GM18517 (cell line): ENCODE results near the gene DIAPH2.

Experiments
- ATAC-seq: cut with Tn5 transposase; IDR thresholded peaks from one replicate; pipeline ENCODE4 v1.9.1; 2021; ENCODE audit warnings: mild to moderate bottlenecking, moderate library complexity; ENCODE audit not compliant: unreplicated experiment

DIAPH2 gene

GRCh38 chrX:97628326-97628725 lies 943.7 kb downstream of the DIAPH2 start:
- ATAC-seq, result no peak

GRCh38 chrX:97628807-97629596 lies 944.4 kb downstream of the DIAPH2 start:
- no peak for ATAC-seq

GRCh38 chrX:97629597-97629985 lies 944.9 kb downstream of the DIAPH2 start:
- ATAC-seq, result no peak

DNA sequence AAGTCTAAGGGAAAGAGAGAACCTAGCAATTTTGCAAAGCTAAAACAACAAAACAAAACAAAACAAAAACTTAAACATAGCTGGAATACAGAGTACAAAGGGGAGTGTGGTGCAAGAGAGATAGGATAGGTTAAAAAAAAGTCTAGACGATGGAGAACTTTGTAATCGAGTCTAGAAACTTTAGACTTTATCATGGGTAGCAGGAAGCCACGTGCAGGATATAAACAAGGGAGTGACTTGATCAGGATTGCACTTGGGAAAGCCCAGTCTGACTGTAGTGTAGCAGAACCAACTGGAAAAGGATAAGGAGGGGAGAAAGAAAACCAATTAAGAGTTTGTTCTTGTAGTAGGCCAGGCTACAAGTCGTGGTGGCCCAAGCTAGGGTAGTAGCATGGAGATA lies 949.2 kb downstream of the DIAPH2 start:
- no peak for ATAC-seq

- no peak for ATAC-seq
These were observed 952.0 kb downstream of the DIAPH2 start for GRCh38 chrX:97636473-97637140.

DNA sequence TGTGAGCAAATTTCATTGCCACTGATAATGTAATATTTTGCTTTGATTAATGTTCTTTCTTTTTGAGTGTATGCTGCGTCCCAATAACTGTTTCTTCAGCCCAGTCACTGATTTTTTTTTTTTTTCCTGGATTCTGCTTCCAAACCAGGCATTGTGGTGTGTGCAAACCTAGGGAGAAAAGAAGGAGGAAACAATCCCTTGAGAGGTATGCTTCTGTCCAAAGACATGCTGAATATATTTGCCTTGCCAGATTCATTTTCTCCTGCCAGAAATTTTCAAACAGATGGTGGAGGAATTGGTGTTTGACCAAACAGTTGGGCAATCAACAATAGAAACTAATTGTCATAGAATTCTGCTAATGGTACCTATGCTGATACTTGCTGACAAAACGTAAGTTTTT lies 952.6 kb downstream of the DIAPH2 start:
- no peak for ATAC-seq

GRCh38 chrX:97638621-97639020 lies 954.0 kb downstream of the DIAPH2 start:
- ATAC-seq, result no peak

DNA sequence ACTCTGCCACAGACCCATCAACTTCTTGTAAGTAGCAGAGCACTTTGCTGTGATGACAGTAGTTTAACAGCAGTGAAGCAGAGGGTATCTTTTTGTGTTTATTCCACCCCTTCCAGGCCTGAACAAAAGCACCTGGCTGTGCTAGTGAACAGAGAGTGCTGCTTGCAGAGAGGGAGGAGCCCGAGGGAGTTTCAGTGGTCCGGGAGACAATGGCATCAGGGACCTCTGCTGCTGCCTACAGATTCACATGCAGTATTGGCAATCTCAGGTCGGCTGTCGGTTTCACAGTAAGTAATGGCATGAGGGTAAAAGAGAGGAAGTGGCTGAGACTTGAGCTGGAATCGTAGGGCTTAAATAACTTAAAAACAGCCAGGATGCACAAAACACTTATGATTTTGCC lies 954.9 kb downstream of the DIAPH2 start:
- ATAC-seq, result peak; percentile 52
